HL-60/S4 treated with retinoic acid at 250 ng/mL for 4 days and 3 days (cell line): ENCODE data around the gene IL23A.
"Not testable (repeated sequence)": the region's sequence is repeated elsewhere in the genome, so short reads cannot be mapped to it uniquely, and the experiment has no call there.

Source experiments
- in situ Hi-C: fragments of 300-500 bp; cut with MboI; formaldehyde crosslinking; loops from 2 replicates; pipeline ENCODE4 v1.7.0; 2022; ENCODE audit warnings: low sequenced_read_pairs

IL23A gene

GRCh38 chr12:56324206-56324605 is 14.5 kb upstream of the IL23A start:
- in situ Hi-C loops: no loop called here

- in situ Hi-C loops: no loop called here
Measured at GRCh38 chr12:56326126-56326525, 12.6 kb upstream of the IL23A start.

GRCh38 chr12:56326533-56326932 is 12.2 kb upstream of the IL23A start:
- in situ Hi-C loops: no loop called here

GRCh38 chr12:56330936-56331490 is 7.7 kb upstream of the IL23A start:
- in situ Hi-C loops: no loop called here

- in situ Hi-C loops: no loop called here
Measured at GRCh38 chr12:56332512-56333196, 6.0 kb upstream of the IL23A start.

GRCh38 chr12:56333197-56333678 is 5.4 kb upstream of the IL23A start:
- in situ Hi-C loops: no loop called here

- in situ Hi-C loops: no loop called here
Measured at GRCh38 chr12:56333679-56334489, 4.8 kb upstream of the IL23A start, which contains the start of gene PAN2. Gene PAN2, minus strand, starts transcription at chr12:56334000. Its CDS starts 906 bp downstream, at chr12:56333094.

GRCh38 chr12:56334490-56334793 is 4.2 kb upstream of the IL23A start:
- in situ Hi-C loops: no loop called here

- in situ Hi-C loops: not testable (repeated sequence)
Measured at GRCh38 chr12:56335527-56335926, 3.2 kb upstream of the IL23A start.

- in situ Hi-C loops: no loop called here
Measured at GRCh38 chr12:56336361-56337167, 2.1 kb upstream of the IL23A start.

GRCh38 chr12:56337753-56338251 is 882 bp upstream of the IL23A start:
- in situ Hi-C loops: no loop called here

- in situ Hi-C loops: no loop called here
Measured at GRCh38 chr12:56339158-56339422, 406 bp downstream of the IL23A start.

- in situ Hi-C loops: no loop called here
Measured at GRCh38 chr12:56341616-56342015, 2.9 kb downstream of the IL23A start.

GRCh38 chr12:56342290-56342689 is 3.6 kb downstream of the IL23A start:
- in situ Hi-C loops: not testable (repeated sequence)

GRCh38 chr12:56346675-56347074 is 8.0 kb downstream of the IL23A start:
- in situ Hi-C loops: no loop called here

GRCh38 chr12:56347255-56347654 is 8.6 kb downstream of the IL23A start:
- in situ Hi-C loops: not testable (repeated sequence)

GRCh38 chr12:56348776-56349175 is 10.1 kb downstream of the IL23A start:
- in situ Hi-C loops: no loop called here

GRCh38 chr12:56350662-56351061 is 12.0 kb downstream of the IL23A start:
- in situ Hi-C loops: no loop called here

GRCh38 chr12:56351325-56351724 is 12.6 kb downstream of the IL23A start:
- in situ Hi-C loops: no loop called here

GRCh38 chr12:56358836-56359532 is 20.3 kb downstream of the IL23A start:
- in situ Hi-C loops: no loop called here
